Activated CD4-positive, alpha-beta memory T cell treated with anti-CD3 and anti-CD28 coated beads for 36 hours (primary cell): ENCODE measurements around the gene VSIG10L2. TPM values are rescaled to one million over a fixed set of nuclear protein-coding genes. Genes with fewer than 3 reads are reported as not detected.
A peak's percentile ranks its signal among the peaks of the same experiment; 100 is the strongest.

ENCODE experiments used
- CTCF ChIA-PET: fragments of 350-600 bp; sonication (Branson Sonifier 250); formaldehyde crosslinking; loops from one replicate; lab custom pipeline; 2021; ENCODE audit warnings: antibody characterized with exemption, inconsistent platforms; lab: Charles Lee
- POLR2A ChIA-PET: fragments of 350-600 bp; sonication (Branson Sonifier 250); formaldehyde crosslinking; loops from one replicate; lab custom pipeline; 2021; ENCODE audit warnings: antibody characterized with exemption; lab: Charles Lee
- DNase-seq: peaks from one replicate; pipeline ENCODE4 v3.0.0-alpha.2; 2020
- H3K27ac Mint-ChIP-seq: one replicate; pipeline ENCODE4 v1.8.0; 2021; ENCODE audit warnings: mixed read lengths
- H3K27me3 Mint-ChIP-seq: one replicate; pipeline ENCODE4 v1.8.0; 2021; ENCODE audit warnings: mixed read lengths
- H3K36me3 Mint-ChIP-seq: one replicate; pipeline ENCODE4 v1.8.0; 2021; ENCODE audit warnings: mixed read lengths
- H3K4me1 Mint-ChIP-seq: one replicate; pipeline ENCODE4 v1.8.0; 2021; ENCODE audit warnings: low read depth, mixed read lengths
- H3K4me3 Mint-ChIP-seq: one replicate; pipeline ENCODE4 v1.8.0; 2021; ENCODE audit warnings: mild to moderate bottlenecking, mixed read lengths
- H3K9me3 Mint-ChIP-seq: one replicate; pipeline ENCODE4 v1.8.0; 2021; ENCODE audit warnings: mixed read lengths
- intact Hi-C: fragments of 100-400 bp; cut with micrococcal nuclease; formaldehyde crosslinking; loops from one replicate; pipeline ENCODE4 v1.15.1; 2023
- total RNA-seq, 2 experiments: library from RNA; stranded (reverse); gene quantifications; one replicate each; pipeline ENCODE4 v1.2.3, GENCODE V29; 2021

The VSIG10L2 gene
- total RNA-seq, 2 experiments from 2014 or later: not detected

DNA sequence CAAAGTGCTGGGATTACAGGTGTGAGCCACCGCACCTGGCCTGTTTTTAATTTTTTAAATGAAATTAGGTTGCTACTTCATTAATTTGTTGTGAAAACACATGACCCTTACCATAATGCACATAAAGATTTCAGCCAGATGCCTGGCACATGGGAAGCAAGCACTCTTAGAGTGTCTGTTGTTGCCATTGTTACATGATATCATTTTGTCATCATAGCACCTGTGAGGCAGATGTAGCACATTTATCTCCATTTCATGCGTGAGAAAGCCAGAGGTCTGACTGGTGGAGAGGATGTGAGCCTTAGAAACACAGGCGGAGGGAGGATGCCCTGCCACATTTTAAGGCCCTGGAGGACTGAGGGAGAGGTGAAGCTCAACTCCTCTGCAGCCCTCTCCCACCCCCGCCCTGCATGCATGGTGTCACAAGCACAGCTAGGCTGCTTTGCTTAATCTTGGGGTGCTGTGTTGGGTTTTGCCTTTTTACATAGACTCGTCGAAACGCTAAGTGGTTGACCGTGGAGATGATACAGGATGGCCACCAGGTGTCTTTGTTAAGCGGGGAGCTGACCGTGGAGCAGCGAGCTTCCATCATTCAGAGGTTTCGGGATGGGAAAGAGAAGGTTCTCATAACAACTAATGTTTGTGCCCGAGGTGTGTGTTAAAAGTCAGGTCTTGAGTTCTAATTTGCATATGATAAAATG, 27.6 kb upstream of the VSIG10L2 start:
- intact Hi-C loops: no loop called here
- no peaks in the 10 kb centered on the region for H3K9me3 Mint-ChIP-seq
- no peak for DNase-seq
- H3K36me3 Mint-ChIP-seq: no peaks in the 10 kb centered on the region
- no peak overlapping the region for H3K4me3 Mint-ChIP-seq
- H3K27ac Mint-ChIP-seq: no peak overlapping the region
- peaks cover 31% of the 10 kb centered on the region for H3K27me3 Mint-ChIP-seq
- CTCF ChIA-PET: interaction anchor here (1.0 kb wide), 1 partner anchor 276 kb away, joined by 4 read pairs; no protein-coding TSS in a partner anchor
- POLR2A ChIA-PET: no interaction called here
- H3K4me1 Mint-ChIP-seq: no peaks in the 10 kb centered on the region

DNA sequence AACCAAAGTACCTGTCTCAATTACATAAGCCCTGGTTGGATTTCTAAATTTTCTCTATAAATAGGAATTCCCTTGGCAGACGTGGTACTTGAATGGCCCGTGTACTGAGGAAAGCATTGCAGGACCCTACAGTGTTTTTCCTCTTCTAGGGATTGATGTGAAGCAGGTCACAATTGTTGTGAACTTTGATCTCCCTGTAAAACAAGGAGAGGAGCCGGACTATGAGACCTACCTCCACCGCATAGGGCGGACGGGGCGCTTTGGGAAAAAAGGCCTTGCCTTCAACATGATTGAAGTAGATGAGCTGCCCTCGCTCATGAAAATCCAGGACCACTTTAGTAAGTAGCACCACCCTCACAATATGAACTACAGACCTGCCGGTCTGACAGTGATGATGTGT, 24.8 kb upstream of the VSIG10L2 start:
- Mint-ChIP-seq H3K36me3 (no peaks in the 10 kb centered on the region), H3K4me3 (no peak overlapping the region), H3K9me3 (no peaks in the 10 kb centered on the region), H3K27me3 (peaks cover 25% of the 10 kb centered on the region), H3K27ac (no peak overlapping the region), H3K4me1 (no peaks in the 10 kb centered on the region)
- no peak for DNase-seq
- POLR2A ChIA-PET: no interaction called here
- CTCF ChIA-PET: interaction anchor here (0.6 to 1.5 kb wide), 4 partner anchors 97 to 559 kb away, joined by 3 to 10 read pairs (median 4); no protein-coding TSS in a partner anchor
- intact Hi-C loops: no loop called here

DNA sequence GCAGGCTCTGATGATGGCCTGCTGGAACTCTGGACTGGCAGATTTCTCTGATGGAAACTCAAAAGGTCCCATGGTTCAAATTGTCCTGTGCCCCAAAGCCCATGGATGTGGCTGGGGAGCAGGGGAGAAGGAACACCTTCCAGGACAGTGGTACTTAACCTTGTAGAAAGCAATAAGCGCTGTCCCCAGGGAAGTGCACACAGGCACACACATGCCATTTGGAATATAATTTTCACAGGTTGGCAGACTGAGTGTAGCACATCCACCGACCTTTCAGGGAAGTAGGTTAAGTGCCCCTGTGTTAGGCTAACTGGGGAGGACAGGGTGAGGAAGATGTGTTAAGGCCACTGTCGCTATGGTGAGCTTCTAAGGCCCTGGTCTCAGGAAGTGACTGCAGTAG, 23.7 kb upstream of the VSIG10L2 start:
- Mint-ChIP-seq H3K4me3 (no peak overlapping the region), H3K27ac (no peak overlapping the region), H3K36me3 (no peaks in the 10 kb centered on the region), H3K27me3 (peaks cover 21% of the 10 kb centered on the region), H3K9me3 (no peaks in the 10 kb centered on the region), H3K4me1 (no peaks in the 10 kb centered on the region)
- no peak for DNase-seq
- ChIA-PET CTCF (interaction anchor here (0.8 to 1.5 kb wide), 2 partner anchors 272 to 275 kb away, joined by 3 to 10 read pairs; no protein-coding TSS in a partner anchor), POLR2A (no interaction called here)
- intact Hi-C loops: loop anchor here (2.0 kb wide), 1 partner anchor 559 kb away; no protein-coding TSS in a partner anchor

DNA sequence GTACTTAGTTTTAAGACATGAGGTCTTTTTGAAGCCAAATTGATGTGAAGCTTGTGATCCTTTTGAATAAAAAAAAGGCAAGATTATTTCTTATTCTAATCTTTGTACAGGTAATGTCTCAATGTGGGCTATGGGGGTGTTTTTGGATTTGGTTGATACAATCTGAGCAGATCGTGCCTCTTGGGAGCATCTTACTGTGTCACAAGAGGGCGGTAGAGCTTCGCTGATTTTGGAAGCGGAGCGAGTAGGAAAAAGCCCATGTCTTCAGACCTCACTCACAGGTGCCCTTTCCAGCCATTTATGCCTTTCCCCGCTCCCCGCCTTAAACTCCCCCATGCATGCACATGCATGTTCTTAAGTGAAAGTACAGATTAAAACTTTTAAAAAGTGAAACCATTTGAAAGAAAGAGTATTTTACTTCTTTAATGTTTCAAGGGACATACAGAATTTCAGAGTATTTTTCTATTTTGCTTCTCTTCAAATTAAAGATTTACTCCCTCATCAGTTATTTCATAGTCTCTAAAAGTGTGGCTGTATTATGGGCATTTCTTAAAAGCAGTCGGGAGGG, 22.7 kb upstream of the VSIG10L2 start:
- Mint-ChIP-seq H3K36me3 (no peaks in the 10 kb centered on the region), H3K9me3 (no peaks in the 10 kb centered on the region), H3K4me3 (no peak overlapping the region), H3K27me3 (peaks cover 18% of the 10 kb centered on the region), H3K4me1 (no peaks in the 10 kb centered on the region), H3K27ac (no peak overlapping the region)
- ChIA-PET POLR2A (no interaction called here), CTCF (interaction anchor here (0.7 to 4.1 kb wide), 7 partner anchors 13 to 274 kb away, joined by 3 to 47 read pairs (median 4); partner anchors contain the start of gene PUS3)
- DNase-seq: peak; percentile 69
- intact Hi-C loops: loop anchor here (1.0 to 2.0 kb wide), 3 partner anchors 271 to 558 kb away; partner anchors contain the start of genes FAM118B and RPUSD4

DNA sequence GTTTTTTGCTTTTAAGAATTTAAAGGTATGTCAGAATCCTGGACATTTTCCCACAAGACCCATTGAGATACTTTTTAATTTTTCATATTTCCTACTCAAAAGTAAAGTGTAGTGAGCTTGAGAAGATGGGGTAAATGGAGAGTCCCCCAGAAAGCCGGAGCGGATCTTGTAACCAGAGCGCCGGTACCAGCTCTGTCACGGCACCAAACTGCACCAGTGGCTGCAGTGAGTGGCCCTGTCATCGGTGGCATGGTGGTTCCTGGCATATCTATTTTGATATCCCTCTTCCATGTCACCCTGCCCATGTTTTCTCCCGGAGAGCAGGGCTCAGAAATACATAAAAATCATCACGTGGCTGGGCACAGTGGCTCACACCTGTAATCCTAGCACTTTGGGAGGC, 22.2 kb upstream of the VSIG10L2 start:
- Mint-ChIP-seq H3K27me3 (peaks cover 14% of the 10 kb centered on the region), H3K4me3 (no peak overlapping the region), H3K27ac (no peak overlapping the region), H3K9me3 (no peaks in the 10 kb centered on the region), H3K4me1 (no peaks in the 10 kb centered on the region), H3K36me3 (no peaks in the 10 kb centered on the region)
- POLR2A ChIA-PET: no interaction called here
- no peak for DNase-seq
- CTCF ChIA-PET: interaction anchor here (0.7 to 4.1 kb wide), 7 partner anchors 14 to 274 kb away, joined by 3 to 47 read pairs (median 4); partner anchors contain the start of gene PUS3
- intact Hi-C loops: loop anchor here (1.0 to 2.0 kb wide), 3 partner anchors 271 to 557 kb away; partner anchors contain the start of genes FAM118B and RPUSD4

DNA sequence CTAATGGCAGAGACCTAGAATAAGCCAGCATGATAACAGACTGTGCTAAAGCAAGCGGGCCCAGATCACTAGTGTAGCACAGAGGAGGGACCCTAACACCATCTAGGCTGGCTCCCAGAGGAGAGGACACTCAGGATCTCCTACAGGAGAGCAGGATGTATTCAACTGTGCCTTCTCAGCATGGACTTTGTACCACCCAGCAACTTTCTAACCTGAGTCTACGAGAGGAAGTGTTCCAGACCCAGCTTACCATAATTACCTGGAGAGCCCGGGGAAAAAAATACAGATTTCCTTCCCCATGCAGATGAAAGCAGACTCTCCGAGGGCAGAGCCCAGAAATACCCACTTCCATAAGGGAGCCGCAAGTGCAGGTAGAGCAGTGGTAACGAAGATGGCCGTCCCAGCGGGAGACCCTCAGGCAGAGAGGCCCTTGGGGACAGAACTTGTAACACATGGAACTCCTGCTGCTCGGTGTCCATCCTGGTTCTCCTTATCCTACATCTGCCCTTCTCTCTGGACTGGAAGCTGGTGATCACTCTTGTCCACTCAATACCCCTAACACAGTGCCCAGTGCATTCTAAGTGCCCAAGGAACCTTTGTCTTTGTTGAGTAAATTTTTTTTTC, 21.3 kb upstream of the VSIG10L2 start:
- H3K4me1 Mint-ChIP-seq: no peaks in the 10 kb centered on the region
- no peaks in the 10 kb centered on the region for H3K9me3 Mint-ChIP-seq
- no peaks in the 10 kb centered on the region for H3K36me3 Mint-ChIP-seq
- ChIA-PET POLR2A (no interaction called here), CTCF (interaction anchor here (0.8 to 4.1 kb wide), 8 partner anchors 8 to 556 kb away, joined by 3 to 47 read pairs (median 4); no protein-coding TSS in a partner anchor)
- intact Hi-C loops: no loop called here
- peaks cover 9% of the 10 kb centered on the region for H3K27me3 Mint-ChIP-seq
- H3K27ac Mint-ChIP-seq: no peak overlapping the region
- DNase-seq: no peak
- H3K4me3 Mint-ChIP-seq: no peak overlapping the region

DNA sequence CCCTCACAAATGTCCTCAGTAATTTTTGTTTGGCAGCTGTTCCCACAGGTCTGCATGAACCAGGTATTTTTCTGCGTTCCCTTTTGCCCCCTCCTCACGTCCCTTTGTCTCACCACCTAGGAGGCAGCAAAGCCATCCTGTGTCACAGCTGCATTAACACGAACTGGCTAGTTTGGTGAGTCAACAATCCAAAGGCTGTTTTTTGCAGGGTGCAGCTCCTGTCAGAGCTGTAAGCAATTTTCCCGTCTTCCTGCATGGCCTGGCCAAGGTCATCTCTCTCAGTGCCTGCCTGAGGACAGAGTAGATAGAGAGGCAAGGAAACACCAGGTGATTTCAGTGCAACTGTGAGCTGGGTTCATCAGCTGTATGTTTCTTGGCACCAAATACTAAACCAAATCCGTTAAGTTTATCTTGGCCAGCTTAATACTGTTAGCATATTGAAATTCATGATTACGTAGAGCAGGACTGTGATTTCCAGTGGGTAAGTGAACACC, 20.6 kb upstream of the VSIG10L2 start:
- intact Hi-C loops: no loop called here
- H3K27me3 Mint-ChIP-seq: peaks cover 11% of the 10 kb centered on the region
- POLR2A ChIA-PET: interaction anchor here (0.7 kb wide), 1 partner anchor 184 kb away, joined by 3 read pairs; no protein-coding TSS in a partner anchor
- no peaks in the 10 kb centered on the region for H3K9me3 Mint-ChIP-seq
- DNase-seq: no peak
- H3K36me3 Mint-ChIP-seq: no peaks in the 10 kb centered on the region
- no peak overlapping the region for H3K27ac Mint-ChIP-seq
- no peaks in the 10 kb centered on the region for H3K4me1 Mint-ChIP-seq
- no peak overlapping the region for H3K4me3 Mint-ChIP-seq
- CTCF ChIA-PET: interaction anchor here (1.0 to 4.1 kb wide), 5 partner anchors 9 to 556 kb away, joined by 4 to 47 read pairs (median 4); no protein-coding TSS in a partner anchor

DNA sequence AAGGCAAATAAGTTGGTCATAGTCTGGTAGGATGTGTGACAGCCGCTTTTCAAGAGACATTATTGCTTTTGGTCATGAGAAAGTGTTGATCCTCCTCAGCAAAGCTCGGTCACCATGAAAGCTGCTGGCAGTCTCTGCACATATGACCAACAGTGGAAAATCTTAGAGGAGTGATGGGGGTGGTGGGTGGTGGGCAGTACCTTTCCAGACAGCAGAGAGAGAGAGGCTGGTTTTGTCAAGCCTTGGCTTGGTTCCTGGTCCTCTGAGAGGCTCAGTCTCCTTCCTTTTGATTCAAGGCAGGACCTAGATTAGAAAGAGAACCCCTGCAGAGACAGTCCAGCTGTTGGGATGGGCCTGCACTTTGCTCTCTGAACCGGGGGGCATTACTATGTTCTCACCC, 20.0 kb upstream of the VSIG10L2 start:
- ChIA-PET POLR2A (interaction anchor here (0.7 kb wide), 1 partner anchor 183 kb away, joined by 3 read pairs; no protein-coding TSS in a partner anchor), CTCF (interaction anchor here (1.0 to 4.1 kb wide), 5 partner anchors 9 to 555 kb away, joined by 4 to 47 read pairs (median 4); no protein-coding TSS in a partner anchor)
- Mint-ChIP-seq H3K36me3 (no peaks in the 10 kb centered on the region), H3K9me3 (no peaks in the 10 kb centered on the region), H3K4me3 (no peak overlapping the region), H3K27me3 (peaks cover 8% of the 10 kb centered on the region), H3K4me1 (no peaks in the 10 kb centered on the region), H3K27ac (no peak overlapping the region)
- intact Hi-C loops: no loop called here
- no peak for DNase-seq

DNA sequence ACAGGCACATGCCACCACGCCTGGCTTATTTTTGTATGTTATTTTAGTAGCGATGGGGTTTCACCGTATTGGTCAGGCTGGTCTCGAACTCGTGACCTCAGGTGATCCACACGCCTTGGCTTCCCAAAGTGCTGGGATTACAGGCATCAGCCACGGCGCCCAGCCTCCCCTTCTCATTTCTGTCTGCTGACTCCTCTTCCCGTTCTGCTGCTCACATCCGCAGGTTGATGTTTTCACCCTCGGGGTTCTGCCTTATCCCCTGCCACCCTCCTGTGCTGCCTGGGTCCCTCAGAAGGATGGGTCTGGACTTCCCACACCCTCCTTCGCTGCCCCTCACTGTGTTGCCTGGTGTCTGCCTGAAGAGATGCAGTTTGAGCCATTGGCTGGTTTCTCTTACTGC, 19.2 kb upstream of the VSIG10L2 start:
- Mint-ChIP-seq H3K4me1 (no peaks in the 10 kb centered on the region), H3K36me3 (no peaks in the 10 kb centered on the region), H3K4me3 (no peak overlapping the region), H3K9me3 (no peaks in the 10 kb centered on the region), H3K27ac (no peak overlapping the region), H3K27me3 (peaks cover 8% of the 10 kb centered on the region)
- intact Hi-C loops: no loop called here
- CTCF ChIA-PET: interaction anchor here (0.6 kb wide), 1 partner anchor 150 kb away, joined by 3 read pairs; no protein-coding TSS in a partner anchor
- DNase-seq: no peak
- POLR2A ChIA-PET: no interaction called here

DNA sequence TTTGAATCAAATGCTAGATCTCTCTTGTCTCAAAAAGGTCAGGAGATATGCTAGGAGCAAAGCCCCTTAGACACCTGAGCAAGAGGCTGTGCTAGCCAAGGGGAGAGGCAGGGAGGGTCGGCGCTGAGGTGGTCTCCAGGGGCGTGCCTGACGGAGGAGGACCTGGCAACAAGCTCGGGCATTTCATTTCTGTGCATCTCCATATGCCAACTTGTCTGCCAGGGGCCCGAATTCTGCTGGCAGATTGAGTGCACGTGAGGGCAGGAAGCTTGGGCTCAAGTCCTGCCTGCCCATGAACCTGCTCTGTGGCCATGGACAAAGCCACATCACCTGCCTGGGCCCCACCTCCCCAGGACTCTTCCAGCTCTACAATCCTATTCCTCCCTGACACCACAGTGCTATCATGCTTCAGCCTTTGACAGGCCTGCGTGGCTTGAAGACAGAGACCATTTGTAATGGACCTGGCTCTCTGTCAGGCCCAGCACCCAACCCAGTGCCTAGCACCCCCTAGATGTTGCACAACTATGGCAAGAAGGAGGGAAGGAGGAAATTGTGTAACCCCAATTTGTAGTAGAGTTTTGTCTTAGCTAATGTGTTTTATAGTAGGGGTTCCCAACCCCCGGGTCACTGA, 16.3 kb upstream of the VSIG10L2 start:
- ChIA-PET POLR2A (no interaction called here), CTCF (interaction anchor here (1.1 to 2.0 kb wide), 3 partner anchors 10 to 12 kb away, joined by 3 to 5 read pairs (median 3); no protein-coding TSS in a partner anchor)
- Mint-ChIP-seq H3K9me3 (no peaks in the 10 kb centered on the region), H3K36me3 (no peaks in the 10 kb centered on the region), H3K27me3 (peaks cover 17% of the 10 kb centered on the region), H3K4me3 (no peak overlapping the region), H3K4me1 (peaks cover 3% of the 10 kb centered on the region), H3K27ac (no peak overlapping the region)
- no peak for DNase-seq
- intact Hi-C loops: no loop called here

DNA sequence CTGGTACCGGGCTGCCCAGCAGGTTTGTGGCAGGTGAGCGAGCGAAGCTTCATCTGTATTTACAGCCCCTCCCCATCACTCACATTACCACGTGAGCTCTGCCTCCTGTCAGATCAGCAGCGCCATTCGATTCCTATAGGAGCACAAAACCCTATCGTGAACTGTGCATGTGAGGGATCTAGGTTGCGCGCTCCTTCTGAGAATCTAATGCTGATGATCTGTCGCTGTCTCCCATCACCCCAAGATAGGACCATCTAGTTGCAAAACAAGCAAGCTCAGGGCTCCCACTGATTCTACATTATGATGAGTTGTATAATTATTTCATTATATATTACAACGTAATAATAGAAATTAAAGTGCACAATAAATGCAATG, 15.8 kb upstream of the VSIG10L2 start:
- Mint-ChIP-seq H3K4me1 (peaks cover 3% of the 10 kb centered on the region), H3K27ac (no peak overlapping the region), H3K4me3 (no peak overlapping the region), H3K36me3 (no peaks in the 10 kb centered on the region), H3K27me3 (peaks cover 17% of the 10 kb centered on the region), H3K9me3 (no peaks in the 10 kb centered on the region)
- no peak for DNase-seq
- CTCF ChIA-PET: interaction anchor here (1.1 to 2.0 kb wide), 2 partner anchors 10 to 12 kb away, joined by 3 to 5 read pairs; no protein-coding TSS in a partner anchor
- POLR2A ChIA-PET: no interaction called here
- intact Hi-C loops: no loop called here
